ENCODE data around the gene PIK3CB.
"Not testable (repeated sequence)": the region's sequence is repeated elsewhere in the genome, so short reads cannot be mapped to it uniquely, and the experiment has no call there.

The PIK3CB gene

DNA sequence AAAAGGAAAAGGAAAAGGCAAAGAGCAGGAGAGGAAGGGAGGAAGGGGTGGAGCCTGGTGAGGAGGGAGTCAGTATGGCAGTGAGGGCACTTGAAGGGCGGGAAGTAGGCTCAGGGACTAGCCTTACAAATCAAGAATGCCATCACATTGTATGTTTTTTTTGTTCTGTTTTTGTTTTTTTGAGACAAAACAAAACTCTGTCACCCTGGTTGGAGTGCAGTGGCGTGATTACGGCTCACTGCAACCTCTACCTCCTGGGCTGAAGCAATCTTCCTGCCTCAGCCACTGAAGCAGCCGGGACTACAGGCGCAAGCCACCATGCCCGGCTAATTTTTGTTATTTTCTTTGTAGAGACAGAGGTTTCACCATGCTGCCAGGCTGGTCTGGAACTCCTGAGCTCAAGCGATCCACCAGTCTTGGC lies 10.5 kb upstream of the PIK3CB start:
- no peak for DNase-seq (ENCODE audit: low read depth, low spot score)
- ChIA-PET CTCF (no interaction called here), POLR2A (no interaction called here)
- no peak overlapping the region for H3K4me3 ChIP-seq (ENCODE audit: low read depth, low read length)
- TF ChIP-seq, protein P1, sequence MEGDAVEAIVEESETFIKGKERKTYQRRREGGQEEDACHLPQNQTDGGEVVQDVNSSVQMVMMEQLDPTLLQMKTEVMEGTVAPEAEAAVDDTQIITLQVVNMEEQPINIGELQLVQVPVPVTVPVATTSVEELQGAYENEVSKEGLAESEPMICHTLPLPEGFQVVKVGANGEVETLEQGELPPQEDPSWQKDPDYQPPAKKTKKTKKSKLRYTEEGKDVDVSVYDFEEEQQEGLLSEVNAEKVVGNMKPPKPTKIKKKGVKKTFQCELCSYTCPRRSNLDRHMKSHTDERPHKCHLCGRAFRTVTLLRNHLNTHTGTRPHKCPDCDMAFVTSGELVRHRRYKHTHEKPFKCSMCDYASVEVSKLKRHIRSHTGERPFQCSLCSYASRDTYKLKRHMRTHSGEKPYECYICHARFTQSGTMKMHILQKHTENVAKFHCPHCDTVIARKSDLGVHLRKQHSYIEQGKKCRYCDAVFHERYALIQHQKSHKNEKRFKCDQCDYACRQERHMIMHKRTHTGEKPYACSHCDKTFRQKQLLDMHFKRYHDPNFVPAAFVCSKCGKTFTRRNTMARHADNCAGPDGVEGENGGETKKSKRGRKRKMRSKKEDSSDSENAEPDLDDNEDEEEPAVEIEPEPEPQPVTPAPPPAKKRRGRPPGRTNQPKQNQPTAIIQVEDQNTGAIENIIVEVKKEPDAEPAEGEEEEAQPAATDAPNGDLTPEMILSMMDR (IDR thresholded peaks at IDR 0.05; ENCODE audit: insufficient read depth, low read length, missing control alignments): no peak

DNA sequence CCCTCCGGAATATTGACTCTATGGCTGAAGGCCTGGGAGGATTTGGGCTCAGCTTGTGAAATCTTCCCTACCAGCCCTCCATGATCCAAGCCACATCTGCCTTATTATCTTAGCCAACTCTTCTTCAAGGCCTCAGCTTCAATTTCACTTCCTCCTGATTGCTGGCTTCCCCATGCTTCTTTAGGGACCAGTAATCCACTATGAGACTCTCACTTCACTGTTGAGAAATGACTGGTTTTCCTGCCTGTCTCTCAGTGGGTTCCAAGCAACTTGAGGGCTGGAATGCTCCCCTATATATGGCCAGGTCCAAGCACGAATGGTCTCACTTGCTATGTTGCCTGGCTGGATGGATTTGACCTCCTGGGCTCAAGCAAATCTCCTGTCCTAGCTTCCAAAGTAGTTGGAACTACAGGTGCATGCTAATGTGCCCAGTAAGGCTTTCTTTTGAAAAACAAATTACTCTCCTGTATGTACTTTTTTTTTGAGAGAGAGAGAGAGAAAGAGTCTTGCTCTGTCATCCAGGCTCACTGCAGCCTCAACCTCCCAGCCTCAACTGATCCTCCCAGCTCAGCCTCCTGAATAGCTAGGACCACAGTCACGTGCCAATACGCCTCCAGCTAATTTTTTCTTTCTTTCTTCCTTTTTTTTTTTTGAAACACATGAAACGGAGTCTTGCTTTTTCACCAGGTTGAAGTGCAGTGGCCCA lies 7.9 kb upstream of the PIK3CB start:
- no peak overlapping the region for H3K4me3 ChIP-seq (ENCODE audit: low read depth, low read length)
- ChIA-PET CTCF (interaction anchor here (0.8 to 1.8 kb wide), 3 partner anchors 14 to 93 kb away, joined by 4 read pairs; no protein-coding TSS in a partner anchor), POLR2A (no interaction called here)
- no peak for DNase-seq (ENCODE audit: low read depth, low spot score)
- TF ChIP-seq, protein P1 (IDR thresholded peaks at IDR 0.05; ENCODE audit: insufficient read depth, low read length, missing control alignments): no peak

DNA sequence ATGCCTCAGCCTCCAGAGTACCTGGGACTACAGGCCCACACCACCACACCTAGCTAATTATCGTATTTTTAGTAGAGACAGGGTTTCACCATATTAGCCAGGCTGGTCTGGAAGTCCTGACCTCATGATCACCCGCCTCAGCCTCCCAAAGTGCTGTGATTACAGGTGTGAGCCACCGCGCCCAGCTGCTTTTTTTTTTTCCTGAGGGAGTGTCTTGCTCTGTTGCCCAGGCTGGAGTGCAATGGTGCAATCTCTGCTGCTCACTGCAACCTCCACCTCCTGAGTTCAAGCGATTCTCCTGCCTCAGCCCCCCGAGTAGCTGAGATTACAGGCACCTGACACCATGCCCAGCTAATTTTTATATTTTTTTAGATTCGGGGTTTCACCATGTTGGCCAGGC lies 3.7 kb upstream of the PIK3CB start:
- POLR2A ChIA-PET: interaction anchor here (0.6 kb wide), 1 partner anchor 227 kb away, joined by 5 read pairs; no protein-coding TSS in a partner anchor
- DNase-seq (ENCODE audit: low read depth, low spot score); CTCF ChIA-PET; H3K4me3 ChIP-seq (ENCODE audit: low read depth, low read length): not testable (repeated sequence)

DNA sequence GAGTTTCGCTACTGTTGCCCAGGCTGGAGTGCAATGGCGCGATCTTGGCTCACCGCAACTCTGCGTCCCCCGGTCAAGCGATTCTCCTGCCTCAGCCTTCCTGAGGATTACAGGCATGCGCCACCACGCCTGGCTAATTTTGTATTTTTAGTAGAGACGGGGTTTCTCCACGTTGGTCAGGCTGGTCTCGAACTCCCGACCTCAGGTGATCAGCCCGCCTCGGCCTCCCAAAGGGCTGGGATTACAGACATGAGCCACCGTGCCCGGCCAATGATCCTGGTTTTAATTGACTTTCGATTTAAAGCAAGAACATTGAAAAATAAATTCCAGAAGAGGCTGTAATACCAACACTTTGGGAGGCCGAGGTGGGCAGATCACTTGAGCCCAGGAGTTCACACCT lies 1.1 kb upstream of the PIK3CB start:
- DNase-seq (ENCODE audit: low read depth, low spot score); H3K4me3 ChIP-seq (ENCODE audit: low read depth, low read length); POLR2A ChIA-PET: not testable (repeated sequence)
- CTCF ChIA-PET: interaction anchor here (1.9 kb wide), 1 partner anchor 80 kb away, joined by 12 read pairs; no protein-coding TSS in a partner anchor

GRCh38 chr3:138835397-138835757 lies 649 bp upstream of the PIK3CB start:
- ChIA-PET POLR2A (no interaction called here), CTCF (interaction anchor here (1.9 kb wide), 1 partner anchor 80 kb away, joined by 12 read pairs; no protein-coding TSS in a partner anchor)
- no peak for DNase-seq (ENCODE audit: low read depth, low spot score)
- TF ChIP-seq, protein P1 (IDR thresholded peaks at IDR 0.05; ENCODE audit: insufficient read depth, low read length, missing control alignments): no peak
- peak overlapping the region; percentile 69 for H3K4me3 ChIP-seq (ENCODE audit: low read depth, low read length)

DNA sequence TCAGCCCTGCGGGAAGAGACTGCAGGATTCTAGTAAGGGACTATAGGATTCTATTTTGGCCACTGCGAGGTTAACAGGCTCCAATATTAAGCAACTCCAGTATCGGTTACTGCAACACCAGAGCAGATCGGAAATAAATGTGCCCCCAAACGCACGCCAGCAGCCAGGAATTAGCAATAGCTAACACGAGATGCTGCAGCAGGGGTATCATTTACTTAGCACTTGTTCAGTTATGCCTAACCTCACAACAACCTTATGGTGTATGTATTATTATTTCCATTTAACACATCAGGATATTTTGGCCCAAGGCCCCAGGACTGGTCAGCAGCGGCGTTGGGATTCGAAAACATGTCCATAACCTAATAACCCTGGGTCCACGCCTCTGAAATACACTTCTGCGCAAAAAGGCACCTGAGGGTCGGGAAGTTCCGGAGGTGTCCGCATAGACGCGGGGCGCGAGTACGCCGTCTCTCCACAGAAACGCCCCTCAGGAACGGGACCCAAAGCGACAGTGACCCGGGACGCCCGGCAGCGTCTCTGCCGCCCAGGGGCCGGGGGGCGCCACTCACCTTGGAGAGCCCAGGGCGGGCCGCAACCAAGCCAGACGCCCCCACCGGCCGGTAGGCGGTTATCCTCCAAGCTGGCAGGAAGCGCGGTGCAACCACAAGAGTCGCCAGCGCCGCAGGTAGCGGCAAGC lies 681 bp downstream of the PIK3CB start:
- POLR2A ChIA-PET: no interaction called here

DNA sequence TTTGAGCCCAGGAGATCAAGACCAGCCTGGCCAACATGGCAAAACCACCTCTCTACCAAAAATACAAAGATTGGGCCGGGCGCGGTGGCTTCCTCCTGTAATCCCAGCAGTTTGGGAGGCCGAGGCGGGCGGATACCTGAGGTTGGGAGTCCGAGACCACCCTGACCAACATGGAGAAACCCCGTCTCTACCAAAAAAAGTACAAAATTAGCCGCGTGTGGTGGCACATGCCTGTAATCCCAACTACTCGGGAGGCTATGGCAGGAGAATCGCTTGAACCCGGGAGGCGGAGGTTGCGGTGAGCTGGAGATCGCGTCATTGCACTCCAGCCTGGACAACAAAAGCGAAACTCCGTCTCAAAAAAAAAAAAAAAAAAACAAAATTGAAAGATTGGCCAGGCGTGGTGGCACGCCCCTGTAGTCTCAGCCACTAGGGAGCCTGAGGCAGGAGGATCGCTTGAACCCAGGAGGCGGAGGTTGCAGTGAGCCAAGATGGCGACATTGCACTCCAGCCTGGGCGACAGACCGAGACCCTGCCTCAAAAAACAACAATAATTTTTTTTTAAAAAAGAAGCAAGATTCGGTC lies 2.2 kb downstream of the PIK3CB start:
- POLR2A ChIA-PET; H3K4me3 ChIP-seq (ENCODE audit: low read depth, low read length); DNase-seq (ENCODE audit: low read depth, low spot score); CTCF ChIA-PET: not testable (repeated sequence)

More for the DNA sequence above, 681 bp downstream of the PIK3CB start:
- peak overlapping the region; percentile 79 for H3K4me3 ChIP-seq (ENCODE audit: low read depth, low read length)
- TF ChIP-seq, protein P1 (IDR thresholded peaks at IDR 0.05; ENCODE audit: insufficient read depth, low read length, missing control alignments): peak; percentile 39
- CTCF ChIA-PET: interaction anchor here (0.9 kb wide), 1 partner anchor 13 kb away, joined by 3 read pairs; no protein-coding TSS in a partner anchor
- DNase-seq (ENCODE audit: low read depth, low spot score): no peak
